Pancreas (tissue), 10 donors: ENCODE measurements around the gene LIN9. TPM values are rescaled to one million over a fixed set of nuclear protein-coding genes. Genes with fewer than 3 reads are reported as not detected.
"Not testable (repeated sequence)": the region's sequence is repeated elsewhere in the genome, so short reads cannot be mapped to it uniquely, and the experiment has no call there.

ENCODE experiments used
- ATAC-seq, 4 donors: fragments of 200-7000 bp; cut with Tn5 transposase; one replicate each; pipeline versions ENCODE4 v1.8.0 to v1.9.1; 2020; ENCODE audit warnings: mild to moderate bottlenecking in 4 of 4, moderate library complexity in 4 of 4
- DNase-seq, 6 donors: peaks; one replicate each; pipeline ENCODE4 v3.0.0-alpha.2; 2020
- FAIRE-seq: peaks from 2 replicates; lab custom pipeline; 2012; peaks lifted over from hg19 to GRCh38; lab: Jason Lieb, UNC
- H3K27ac ChIP-seq, 4 donors: fragments of 200-600 bp; sonication (generic); 1 replicate in 3 of 4; 2 replicates in 1 of 4; pipeline versions ENCODE4 v1.5.0 to v1.8.0; 2020
- H3K27me3 ChIP-seq, 4 donors: fragments of 200-600 bp; one replicate each; pipeline ENCODE4 v1.8.0; 2021
- H3K36me3 ChIP-seq, 3 donors: fragments of 200-600 bp; sonication (generic) in 1 of 3; one replicate each; pipeline versions ENCODE4 v1.5.0 to v1.8.0; 2020 to 2021
- H3K4me1 ChIP-seq, 3 donors: fragments of 200-600 bp; one replicate each; pipeline ENCODE4 v1.8.0; 2021
- H3K4me3 ChIP-seq, 4 donors: fragments of 200-600 bp; sonication (generic) in 2 of 4; one replicate each; pipeline versions ENCODE4 v1.5.0 to v1.8.0; 2020 to 2021
- H3K9me3 ChIP-seq, 4 donors: fragments of 200-600 bp; one replicate each; pipeline ENCODE4 v1.8.0; 2021
- WGBS, 2 donors: extraction: QIAGEN DNeasy Blood & Tissue Kit; methylation state at CpG; one replicate each; pipeline ENCODE4 v1.1.7; 2013; 5-methylcytosine and 5-hydroxymethylcytosine counted together
- intact Hi-C, 3 donors: fragments of 100-400 bp; cut with DNase I; formaldehyde crosslinking; loops; one replicate each; pipeline versions ENCODE4 v1.11.1 to v1.14.2; 2022
- polyA plus RNA-seq, 2 donors: library from polyadenylated mRNA; stranded (reverse); fragments of 200-250 nt; gene quantifications; one replicate each; pipeline ENCODE4 v1.2.3, GENCODE V29; 2013
- total RNA-seq, 6 donors: library from RNA; stranded (reverse); fragmentation: NEBNext Ultra II Directional in 4 of 6; extraction: Animal tissue kit (Norgen Biotek cat#: 25700) in 4 of 6; gene quantifications; one replicate each; pipeline versions ENCODE4 v1.2.1 to v1.2.4, GENCODE V29; 2021 to 2023
- TF ChIP-seq, protein P1 (sequence below), 4 donors: fragments of 200-600 bp; sonication (generic) in 3 of 4; IDR thresholded peaks; one replicate each; pipeline versions ENCODE4 v1.5.0 to v1.8.0; 2021; ENCODE audit warnings: antibody characterized with exemption in 4 of 4
- donor health status: healthy with polysubstance abuse.
- donor health status: DM: no; HTN: no; CAD: no; lungs with moderate emphysema.
- donor health status: DM: no; HTN: no; CAD: no.
- donor health status: control.
- donor health status: control.
- donor health status: Bipolar disorder and iron deficiency.
- donor health status: DM: yes; HTN: yes; CAD: no.
- donor health status: DM: no; HTN: no; CAD: no.
- donor health status: DM: no; HTN: no; CAD: no.
- donor health status: DM: yes; HTN: yes; CAD: no.

The LIN9 gene
- total and polyA plus RNA-seq, 8 donors: 0.57 to 2.2 (median 1.2) TPM

DNA sequence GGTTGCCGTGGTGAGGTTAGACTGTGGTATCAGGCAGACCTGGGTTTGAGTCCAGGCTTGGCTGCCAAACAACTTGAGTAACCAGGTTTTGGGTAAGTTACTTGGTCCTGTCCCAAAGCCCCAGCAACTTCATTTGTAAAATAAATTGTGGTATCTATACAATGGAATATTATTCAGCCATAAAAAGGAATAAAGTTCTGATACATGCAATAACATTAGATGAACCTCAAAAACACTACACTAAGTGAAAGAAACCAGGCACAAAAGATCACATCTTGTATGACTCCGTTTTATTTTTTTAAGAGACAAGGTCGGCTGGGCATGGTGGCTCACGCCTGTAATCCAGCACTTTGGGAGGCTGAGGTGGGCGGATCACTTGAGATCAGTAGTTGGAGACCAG is 101.9 kb downstream of the LIN9 start:
- no peak for ATAC-seq
- Histone ChIP-seq H3K36me3 (no peaks in the 10 kb centered on the region), H3K4me1 (no peaks in the 10 kb centered on the region), H3K4me3 (no peak overlapping the region), H3K9me3 (no peaks in the 10 kb centered on the region), H3K27me3 (no peaks in the 10 kb centered on the region), H3K27ac (no peak overlapping the region)
- TF ChIP-seq, protein P1, sequence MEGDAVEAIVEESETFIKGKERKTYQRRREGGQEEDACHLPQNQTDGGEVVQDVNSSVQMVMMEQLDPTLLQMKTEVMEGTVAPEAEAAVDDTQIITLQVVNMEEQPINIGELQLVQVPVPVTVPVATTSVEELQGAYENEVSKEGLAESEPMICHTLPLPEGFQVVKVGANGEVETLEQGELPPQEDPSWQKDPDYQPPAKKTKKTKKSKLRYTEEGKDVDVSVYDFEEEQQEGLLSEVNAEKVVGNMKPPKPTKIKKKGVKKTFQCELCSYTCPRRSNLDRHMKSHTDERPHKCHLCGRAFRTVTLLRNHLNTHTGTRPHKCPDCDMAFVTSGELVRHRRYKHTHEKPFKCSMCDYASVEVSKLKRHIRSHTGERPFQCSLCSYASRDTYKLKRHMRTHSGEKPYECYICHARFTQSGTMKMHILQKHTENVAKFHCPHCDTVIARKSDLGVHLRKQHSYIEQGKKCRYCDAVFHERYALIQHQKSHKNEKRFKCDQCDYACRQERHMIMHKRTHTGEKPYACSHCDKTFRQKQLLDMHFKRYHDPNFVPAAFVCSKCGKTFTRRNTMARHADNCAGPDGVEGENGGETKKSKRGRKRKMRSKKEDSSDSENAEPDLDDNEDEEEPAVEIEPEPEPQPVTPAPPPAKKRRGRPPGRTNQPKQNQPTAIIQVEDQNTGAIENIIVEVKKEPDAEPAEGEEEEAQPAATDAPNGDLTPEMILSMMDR (IDR thresholded peaks at IDR 0.05): no peak
- intact Hi-C loops: no loop called here
- WGBS, 2 donors: 88 to 90% methylated on average over 5 of the region's 5 CpGs
- no peak for FAIRE-seq
- no peak for DNase-seq

DNA sequence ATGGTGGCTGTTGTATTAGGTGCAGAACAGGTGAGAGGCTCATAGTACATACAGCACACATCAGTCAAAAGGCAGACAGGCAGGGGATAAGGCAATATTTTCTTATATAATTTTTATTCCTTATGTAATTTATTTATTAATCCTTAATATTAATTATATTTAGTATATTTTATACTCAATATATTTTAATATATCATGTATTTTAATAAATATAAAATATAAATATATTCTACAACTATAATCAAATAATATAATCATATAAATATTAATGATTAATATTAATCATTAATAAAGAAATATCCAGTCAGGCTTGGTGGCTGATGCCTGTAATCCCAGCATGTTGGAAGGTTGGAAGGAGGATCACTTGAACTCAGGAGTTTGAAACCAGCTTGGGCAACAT is 104.8 kb downstream of the LIN9 start:
- TF ChIP-seq, protein P1 (IDR thresholded peaks at IDR 0.05): no peak
- no peaks in the 10 kb centered on the region for H3K36me3 ChIP-seq
- H3K27me3 ChIP-seq: no peaks in the 10 kb centered on the region
- no peaks in the 10 kb centered on the region for H3K4me1 ChIP-seq
- no peak overlapping the region for H3K4me3 ChIP-seq
- DNase-seq: no peak
- no peak for ATAC-seq
- intact Hi-C loops: no loop called here
- no peak overlapping the region for H3K27ac ChIP-seq
- peak; percentile 37 for FAIRE-seq
- H3K9me3 ChIP-seq: no peaks in the 10 kb centered on the region

DNA sequence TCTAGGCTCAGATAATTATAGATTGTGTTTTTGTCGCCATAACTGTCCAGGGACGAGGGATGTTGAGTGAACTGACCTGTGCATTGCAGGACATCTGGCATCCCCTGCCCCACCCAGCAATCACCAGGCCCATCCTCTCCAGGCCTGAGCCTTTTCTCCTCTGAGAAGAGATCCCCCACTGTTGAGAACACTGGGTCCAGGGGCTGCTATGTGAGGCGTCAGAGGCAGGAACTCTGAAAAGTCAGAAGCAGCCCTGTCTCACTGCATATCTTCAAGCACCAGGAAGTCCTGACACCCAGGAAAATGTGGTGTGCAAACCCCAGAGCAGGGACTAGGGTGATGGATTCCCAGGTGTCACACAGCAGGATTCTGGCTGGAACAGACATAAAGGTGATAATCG is 105.3 kb downstream of the LIN9 start:
- Histone ChIP-seq H3K4me1 (no peaks in the 10 kb centered on the region), H3K9me3 (no peaks in the 10 kb centered on the region), H3K36me3 (no peaks in the 10 kb centered on the region), H3K27me3 (no peaks in the 10 kb centered on the region), H3K27ac (no peak overlapping the region), H3K4me3 (no peak overlapping the region)
- no peak for DNase-seq
- FAIRE-seq: no peak
- intact Hi-C loops: no loop called here
- no peak for ATAC-seq
- TF ChIP-seq, protein P1 (IDR thresholded peaks at IDR 0.05): no peak
- WGBS, 2 donors: 82 to 90% methylated on average over 4 of the region's 4 CpGs

DNA sequence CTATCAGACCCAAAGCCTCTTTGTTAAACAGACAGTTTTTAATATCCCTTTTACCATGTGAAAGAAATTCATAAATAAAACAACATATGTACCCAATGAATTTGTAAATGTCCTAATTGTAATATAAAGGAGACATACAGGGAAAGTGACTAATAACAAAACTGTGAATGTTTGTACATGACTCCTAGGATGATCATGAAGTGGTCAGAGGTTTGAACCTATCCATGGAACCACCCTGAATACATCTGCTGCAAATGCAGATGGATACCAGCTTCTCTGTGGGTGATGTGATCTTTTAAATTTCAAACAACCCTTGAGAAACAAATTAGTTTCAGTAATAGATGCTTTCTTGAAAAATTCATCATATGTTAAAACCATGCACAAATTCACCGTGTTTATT is 105.7 kb downstream of the LIN9 start:
- no peaks in the 10 kb centered on the region for H3K4me1 ChIP-seq
- DNase-seq (no peak), FAIRE-seq (no peak), ATAC-seq (no peak)
- TF ChIP-seq, protein P1 (IDR thresholded peaks at IDR 0.05): no peak
- H3K9me3 ChIP-seq: no peaks in the 10 kb centered on the region
- H3K4me3 ChIP-seq: no peak overlapping the region
- no peaks in the 10 kb centered on the region for H3K27me3 ChIP-seq
- H3K36me3 ChIP-seq: no peaks in the 10 kb centered on the region
- 53 to 69% methylated on average over 1 of the region's 1 CpG for WGBS, 2 donors
- no peak overlapping the region for H3K27ac ChIP-seq
- intact Hi-C loops: no loop called here

DNA sequence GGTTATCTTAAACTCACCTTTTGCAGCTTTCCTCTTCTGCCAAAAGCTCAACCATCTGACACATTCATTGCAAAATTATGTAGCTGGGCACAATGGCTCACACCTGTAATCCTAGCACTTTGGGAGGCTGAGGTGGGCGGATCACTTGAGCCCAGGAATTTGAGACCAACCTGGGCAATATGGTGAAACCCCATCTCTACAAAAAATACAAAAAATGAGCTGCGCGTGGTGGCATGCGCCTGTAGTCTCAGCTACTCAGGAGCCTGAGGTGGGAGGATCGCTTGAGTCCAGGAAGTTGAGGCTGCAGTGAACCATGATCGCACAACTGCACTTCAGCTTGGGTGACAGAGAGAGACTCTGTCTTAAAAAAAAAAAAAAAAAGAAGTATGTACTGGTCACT is 106.3 kb downstream of the LIN9 start:
- 85 to 89% methylated on average over 6 of the region's 6 CpGs for WGBS, 2 donors
- H3K4me3 ChIP-seq, H3K9me3 ChIP-seq, H3K36me3 ChIP-seq, H3K27me3 ChIP-seq, FAIRE-seq, H3K27ac ChIP-seq, ATAC-seq, H3K4me1 ChIP-seq, intact Hi-C loops, DNase-seq: not testable (repeated sequence)

DNA sequence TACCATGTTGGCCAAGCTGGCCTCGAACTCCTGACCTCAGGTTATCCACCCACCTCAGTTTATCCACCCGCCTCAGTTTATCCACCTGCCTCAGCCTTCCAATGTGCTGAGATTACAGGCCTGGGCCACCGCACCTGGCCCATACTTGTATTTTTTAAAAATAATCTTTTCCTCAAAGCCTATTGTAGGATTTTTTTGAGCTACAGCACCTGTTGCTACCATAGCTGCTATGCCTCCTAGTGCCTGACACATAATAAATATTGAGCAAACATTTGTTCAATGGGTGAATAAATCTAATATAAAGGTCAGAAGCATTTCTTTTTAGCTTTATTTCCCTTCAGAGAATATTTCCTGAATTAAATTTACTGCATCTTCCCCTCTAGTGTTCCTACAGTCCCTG is 106.7 kb downstream of the LIN9 start:
- TF ChIP-seq, protein P1 (IDR thresholded peaks at IDR 0.05): no peak
- Histone ChIP-seq H3K36me3 (no peaks in the 10 kb centered on the region), H3K27me3 (no peaks in the 10 kb centered on the region), H3K27ac (no peak overlapping the region), H3K4me3 (no peak overlapping the region), H3K9me3 (no peaks in the 10 kb centered on the region), H3K4me1 (no peaks in the 10 kb centered on the region)
- FAIRE-seq: no peak
- no peak for DNase-seq
- 71 to 81% methylated on average over 3 of the region's 3 CpGs for WGBS, 2 donors
- intact Hi-C loops: no loop called here
- ATAC-seq: no peak
